DMS153 treated with DMSO at 0.1 percent for 48 hours (cell line): ENCODE data around the gene THSD4.
"Not testable (repeated sequence)": the region's sequence is repeated elsewhere in the genome, so short reads cannot be mapped to it uniquely, and the experiment has no call there.

Experiments used
- DNase-seq: peaks from one replicate; lab custom pipeline; 2025; ENCODE audit not compliant: unreplicated experiment; lab: John Stamatoyannopoulos, UW

Gene THSD4

DNA sequence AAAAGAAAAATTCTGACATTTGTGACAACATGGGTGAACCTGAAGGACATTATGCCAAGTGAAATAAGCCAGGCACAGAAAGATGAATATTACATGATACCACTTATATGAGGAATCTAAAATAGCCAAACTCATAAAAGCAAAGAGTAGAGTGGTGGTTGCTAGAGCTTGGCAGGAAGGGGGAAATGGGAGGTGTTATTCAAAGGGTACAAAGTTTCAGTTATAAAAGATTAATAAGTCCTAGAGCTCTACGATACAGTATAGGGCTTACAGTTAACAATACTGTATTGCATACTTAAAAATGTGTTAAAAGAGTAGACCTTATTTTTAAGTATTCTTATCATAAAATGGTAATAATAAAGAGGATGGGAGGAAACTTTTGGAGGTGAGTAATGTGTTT is 583.5 kb downstream of the THSD4 start:
- DNase-seq, result no peak

- DNase-seq, result no peak
Measured at GRCh38 chr15:71699977-71700376, 584.7 kb downstream of the THSD4 start.

- DNase-seq, result no peak
Measured at GRCh38 chr15:71701808-71702207, 586.5 kb downstream of the THSD4 start.

GRCh38 chr15:71702496-71702895 is 587.2 kb downstream of the THSD4 start:
- no peak for DNase-seq

GRCh38 chr15:71705151-71705550 is 589.9 kb downstream of the THSD4 start:
- DNase-seq, result no peak

- DNase-seq, result no peak
Measured at GRCh38 chr15:71706461-71707229, 591.4 kb downstream of the THSD4 start.

GRCh38 chr15:71707230-71708050 is 592.2 kb downstream of the THSD4 start:
- no peak for DNase-seq

GRCh38 chr15:71708051-71708429 is 592.8 kb downstream of the THSD4 start:
- no peak for DNase-seq

DNA sequence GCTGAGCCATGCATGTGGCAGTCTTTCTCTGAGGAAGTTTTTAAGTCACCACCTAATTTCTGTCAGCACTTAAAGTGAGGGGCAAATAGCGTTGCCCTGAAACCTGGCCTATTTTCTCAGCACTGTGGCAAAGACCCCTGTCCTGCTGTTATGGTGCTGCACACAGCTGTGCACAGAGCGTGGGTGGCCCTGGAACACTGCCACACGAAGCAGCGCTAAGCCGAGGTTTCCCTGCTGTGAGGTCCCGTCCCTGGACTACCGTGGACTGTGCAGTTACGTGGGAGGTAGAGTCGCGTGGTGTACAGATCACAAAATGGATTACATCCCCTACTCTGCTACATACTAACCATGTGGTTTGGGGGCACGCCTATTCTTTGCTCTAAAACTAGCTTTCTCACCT is 593.5 kb downstream of the THSD4 start:
- no peak for DNase-seq

DNA sequence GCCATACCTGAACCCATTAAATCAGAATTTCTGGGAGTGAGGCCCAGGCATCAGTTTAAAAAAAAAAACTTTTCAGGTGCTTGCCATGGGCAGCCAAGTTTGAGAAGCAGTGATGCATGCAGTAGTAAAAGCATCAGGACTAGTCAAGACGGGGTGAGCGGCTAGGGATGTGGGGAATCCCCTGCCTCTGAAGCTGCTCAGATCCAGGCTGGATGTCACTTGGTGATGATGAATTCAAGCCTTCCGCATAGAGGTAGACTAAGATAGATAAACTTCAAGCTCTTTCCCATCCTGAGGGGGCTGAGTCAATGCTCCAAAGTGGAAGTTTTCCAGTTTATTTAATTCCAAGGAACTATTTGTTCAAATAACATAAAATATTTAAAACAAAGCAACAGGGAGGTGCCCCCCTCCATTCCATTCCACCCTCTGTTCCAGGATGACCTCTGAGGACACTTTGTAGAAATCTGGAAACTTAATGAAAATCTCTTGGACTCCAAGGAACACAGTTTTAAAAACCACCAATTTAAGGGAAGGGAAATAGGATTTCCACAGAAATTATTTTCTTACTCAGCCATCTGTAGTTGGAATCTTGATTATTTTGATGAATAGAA is 594.6 kb downstream of the THSD4 start:
- DNase-seq, result no peak

DNA sequence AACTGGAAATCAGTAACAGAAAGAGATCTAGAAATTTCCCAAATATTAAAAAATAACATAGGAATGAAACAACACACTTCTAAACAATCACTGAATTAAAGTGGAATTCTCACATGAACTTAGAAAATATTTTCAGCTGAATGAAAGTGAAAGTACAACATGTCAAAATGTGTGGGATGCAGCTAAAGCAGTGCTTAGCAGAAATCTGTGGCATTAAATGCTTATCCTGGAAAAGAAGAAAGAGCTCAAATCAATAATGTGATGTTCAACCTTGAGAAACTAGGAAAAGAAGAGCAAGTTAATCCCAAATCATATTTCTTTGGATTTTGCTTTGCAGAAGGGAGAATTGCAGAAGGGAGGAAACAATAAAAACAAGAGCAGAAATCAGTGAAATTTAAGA is 596.9 kb downstream of the THSD4 start:
- DNase-seq, result no peak

DNA sequence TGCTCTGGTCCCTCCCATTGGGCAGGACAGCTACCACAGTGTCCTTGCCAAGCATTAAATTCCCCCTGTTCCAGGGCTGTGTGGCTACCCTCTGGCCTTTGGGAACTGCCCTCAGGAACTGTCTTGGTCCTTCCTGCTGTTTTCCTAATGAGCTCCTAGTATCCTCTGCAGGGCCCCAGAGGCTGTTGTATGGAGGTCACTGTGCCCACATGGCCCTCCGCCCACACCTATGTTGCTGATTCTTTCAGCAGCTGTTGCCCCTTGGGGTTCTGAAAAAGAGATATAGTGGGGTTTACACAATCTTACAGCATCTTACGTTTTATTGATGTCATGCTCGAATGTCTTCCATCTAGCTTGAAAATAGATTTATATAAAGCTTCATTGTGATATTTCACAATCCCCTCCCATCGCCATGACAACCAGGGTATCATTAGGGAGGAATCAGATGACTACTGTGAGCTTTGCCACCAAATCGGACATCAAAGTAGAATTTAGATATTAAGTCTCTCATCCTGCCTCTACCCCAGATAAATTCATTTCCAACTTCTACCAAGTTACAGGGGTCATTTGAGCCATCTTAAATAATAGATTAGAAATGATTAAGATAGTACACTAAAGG is 598.0 kb downstream of the THSD4 start:
- DNase-seq, result no peak

- DNase-seq, result no peak
Measured at GRCh38 chr15:71715914-71716313, 600.6 kb downstream of the THSD4 start.

DNA sequence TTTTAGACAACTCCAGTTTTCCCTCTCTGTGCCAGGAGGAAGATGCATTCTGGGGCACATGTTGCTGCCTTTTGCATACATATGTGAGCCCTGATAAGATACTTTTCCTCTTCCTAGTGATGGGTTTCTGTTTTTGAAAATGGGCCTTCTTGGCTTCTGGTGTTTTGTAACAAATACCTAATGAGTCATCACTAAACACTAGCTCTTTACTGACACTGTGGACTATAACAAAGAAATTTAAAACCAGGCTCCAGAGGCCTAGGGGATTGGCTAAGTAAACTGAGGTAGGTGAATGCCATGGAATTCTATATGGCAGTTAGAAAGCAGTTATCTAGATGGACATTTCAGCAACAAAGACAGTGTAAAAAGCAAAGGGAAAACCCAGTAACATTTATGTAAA is 601.7 kb downstream of the THSD4 start:
- DNase-seq, result no peak

GRCh38 chr15:71718116-71718910 is 603.0 kb downstream of the THSD4 start:
- DNase-seq, result no peak

DNA sequence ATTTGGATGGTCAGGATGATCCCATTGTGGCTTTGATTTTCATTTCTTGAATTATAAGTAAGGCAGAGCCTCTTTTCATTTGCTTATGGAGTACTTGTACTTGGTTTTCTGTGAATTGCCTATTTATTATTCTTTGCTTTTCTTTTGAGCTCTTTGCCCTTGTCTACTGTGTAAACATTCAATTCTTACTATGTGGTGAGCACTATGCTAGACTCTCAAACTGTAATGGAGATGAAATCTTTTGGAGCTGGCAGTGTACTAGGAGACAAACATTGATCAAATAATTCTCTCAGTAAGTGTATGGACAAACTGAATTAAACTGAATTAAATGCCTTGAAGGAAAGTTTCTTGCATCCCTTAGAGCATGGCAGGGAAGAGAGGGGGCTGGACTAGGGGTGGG is 608.1 kb downstream of the THSD4 start:
- DNase-seq, result no peak

DNA sequence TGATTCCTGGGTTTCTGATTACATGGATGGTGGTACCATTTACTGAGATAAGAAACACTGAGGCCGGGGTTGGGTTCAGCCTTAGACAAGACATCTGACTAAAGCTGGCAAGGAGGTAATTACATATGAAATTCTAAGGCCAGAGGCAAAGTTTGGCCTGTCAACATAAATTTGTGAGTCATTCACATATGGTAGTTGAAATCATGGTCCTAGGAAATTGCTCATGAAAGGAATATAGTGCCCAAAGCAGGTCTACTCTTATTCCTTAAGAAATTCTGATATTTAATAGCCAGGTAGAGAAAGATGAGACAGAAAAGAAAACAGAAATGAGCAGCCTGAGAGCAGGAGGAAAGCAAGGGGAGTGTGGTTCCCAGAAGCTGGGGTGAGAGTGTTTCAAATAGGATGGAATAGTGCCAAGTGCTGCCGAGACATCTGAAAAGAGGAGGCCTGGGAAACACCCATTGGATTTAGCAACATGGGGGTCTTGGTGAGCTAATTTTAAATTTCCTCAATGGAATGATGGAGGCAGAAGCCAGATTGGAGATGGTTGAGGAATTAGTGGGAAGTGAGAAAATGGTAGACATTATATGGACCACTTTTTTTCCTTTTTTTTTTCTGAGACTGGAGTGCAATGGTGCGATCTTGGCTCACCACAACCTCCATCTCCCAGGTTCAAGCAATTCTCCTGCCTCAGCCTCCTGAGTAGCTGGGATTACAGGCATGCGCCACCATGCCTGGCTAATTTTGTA is 610.1 kb downstream of the THSD4 start:
- DNase-seq, result not testable (repeated sequence)

- DNase-seq, result no peak
Measured at GRCh38 chr15:71728881-71729280, 613.6 kb downstream of the THSD4 start.

GRCh38 chr15:71729319-71729718 is 614.0 kb downstream of the THSD4 start:
- no peak for DNase-seq
